ENCODE data around the gene CD38.
"Not testable (repeated sequence)": the region's sequence is repeated elsewhere in the genome, so short reads cannot be mapped to it uniquely, and the experiment has no call there.

Gene CD38

GRCh38 chr4:15852524-15852923 lies 74.4 kb downstream of the CD38 start:
- H3K27ac Mint-ChIP-seq, result no peak overlapping the region
- peaks cover 14% of the 10 kb centered on the region for H3K36me3 Mint-ChIP-seq (ENCODE audit: low read depth)
- no peaks in the 10 kb centered on the region for H3K9me3 Mint-ChIP-seq
- H3K27me3 Mint-ChIP-seq, result no peaks in the 10 kb centered on the region
- H3K4me3 Mint-ChIP-seq, result no peak overlapping the region
- no peaks in the 10 kb centered on the region for H3K4me1 Mint-ChIP-seq (ENCODE audit: low read depth)

GRCh38 chr4:15853345-15853744 lies 75.2 kb downstream of the CD38 start:
- H3K27me3 Mint-ChIP-seq, result no peaks in the 10 kb centered on the region
- H3K4me1 Mint-ChIP-seq (ENCODE audit: low read depth), result no peaks in the 10 kb centered on the region
- peaks cover 14% of the 10 kb centered on the region for H3K36me3 Mint-ChIP-seq (ENCODE audit: low read depth)
- H3K9me3 Mint-ChIP-seq, result no peaks in the 10 kb centered on the region
- H3K27ac Mint-ChIP-seq, result no peak overlapping the region
- no peak overlapping the region for H3K4me3 Mint-ChIP-seq

GRCh38 chr4:15855804-15856475 lies 77.8 kb downstream of the CD38 start:
- Mint-ChIP-seq H3K27ac (no peak overlapping the region), H3K4me1 (ENCODE audit: low read depth) (no peaks in the 10 kb centered on the region), H3K9me3 (no peaks in the 10 kb centered on the region), H3K36me3 (ENCODE audit: low read depth) (peaks cover 7% of the 10 kb centered on the region), H3K4me3 (no peak overlapping the region), H3K27me3 (peaks cover 3% of the 10 kb centered on the region)

GRCh38 chr4:15861198-15861597 lies 83.1 kb downstream of the CD38 start:
- not testable (repeated sequence) for H3K9me3 Mint-ChIP-seq; H3K4me1 Mint-ChIP-seq (ENCODE audit: low read depth); H3K27ac Mint-ChIP-seq; H3K27me3 Mint-ChIP-seq; H3K4me3 Mint-ChIP-seq; H3K36me3 Mint-ChIP-seq (ENCODE audit: low read depth)

GRCh38 chr4:15864651-15865566 lies 86.8 kb downstream of the CD38 start:
- H3K36me3 Mint-ChIP-seq (ENCODE audit: low read depth), result no peaks in the 10 kb centered on the region
- no peak overlapping the region for H3K27ac Mint-ChIP-seq
- no peaks in the 10 kb centered on the region for H3K4me1 Mint-ChIP-seq (ENCODE audit: low read depth)
- peaks cover 4% of the 10 kb centered on the region for H3K27me3 Mint-ChIP-seq
- H3K9me3 Mint-ChIP-seq, result no peaks in the 10 kb centered on the region
- no peak overlapping the region for H3K4me3 Mint-ChIP-seq

- no peak overlapping the region for H3K27ac Mint-ChIP-seq
- H3K36me3 Mint-ChIP-seq (ENCODE audit: low read depth), result no peaks in the 10 kb centered on the region
- H3K27me3 Mint-ChIP-seq, result peaks cover 4% of the 10 kb centered on the region
- H3K4me3 Mint-ChIP-seq, result no peak overlapping the region
- no peaks in the 10 kb centered on the region for H3K9me3 Mint-ChIP-seq
- H3K4me1 Mint-ChIP-seq (ENCODE audit: low read depth), result no peaks in the 10 kb centered on the region
These were observed 90.0 kb downstream of the CD38 start for GRCh38 chr4:15868111-15868510.

- H3K4me3 Mint-ChIP-seq, result no peak overlapping the region
- H3K27me3 Mint-ChIP-seq, result peaks cover 4% of the 10 kb centered on the region
- H3K27ac Mint-ChIP-seq, result no peak overlapping the region
- H3K4me1 Mint-ChIP-seq (ENCODE audit: low read depth), result no peaks in the 10 kb centered on the region
- no peaks in the 10 kb centered on the region for H3K36me3 Mint-ChIP-seq (ENCODE audit: low read depth)
- H3K9me3 Mint-ChIP-seq, result no peaks in the 10 kb centered on the region
These were observed 90.8 kb downstream of the CD38 start for GRCh38 chr4:15868826-15869413.

GRCh38 chr4:15870079-15870478 lies 92.0 kb downstream of the CD38 start:
- H3K9me3 Mint-ChIP-seq, result peaks cover 4% of the 10 kb centered on the region
- peaks cover 4% of the 10 kb centered on the region for H3K27me3 Mint-ChIP-seq

GRCh38 chr4:15870921-15871664 lies 93.0 kb downstream of the CD38 start:
- H3K9me3 Mint-ChIP-seq, result peaks cover 4% of the 10 kb centered on the region
- peaks cover 6% of the 10 kb centered on the region for H3K4me1 Mint-ChIP-seq (ENCODE audit: low read depth)
- peaks cover 4% of the 10 kb centered on the region for H3K27me3 Mint-ChIP-seq
- H3K36me3 Mint-ChIP-seq (ENCODE audit: low read depth), result no peaks in the 10 kb centered on the region
- no peak overlapping the region for H3K27ac Mint-ChIP-seq
- H3K4me3 Mint-ChIP-seq, result no peak overlapping the region

More at GRCh38 chr4:15870079-15870478, 92.0 kb downstream of the CD38 start:
- Mint-ChIP-seq H3K4me1 (ENCODE audit: low read depth) (no peaks in the 10 kb centered on the region), H3K27ac (no peak overlapping the region), H3K36me3 (ENCODE audit: low read depth) (no peaks in the 10 kb centered on the region), H3K4me3 (no peak overlapping the region)

- peaks cover 12% of the 10 kb centered on the region for H3K9me3 Mint-ChIP-seq
- no peak overlapping the region for H3K4me3 Mint-ChIP-seq
- peaks cover 10% of the 10 kb centered on the region for H3K4me1 Mint-ChIP-seq (ENCODE audit: low read depth)
- H3K36me3 Mint-ChIP-seq (ENCODE audit: low read depth), result no peaks in the 10 kb centered on the region
- no peak overlapping the region for H3K27ac Mint-ChIP-seq
- peaks cover 4% of the 10 kb centered on the region for H3K27me3 Mint-ChIP-seq
These were observed 95.0 kb downstream of the CD38 start for GRCh38 chr4:15873117-15873516.

- Mint-ChIP-seq H3K9me3 (peaks cover 13% of the 10 kb centered on the region), H3K36me3 (ENCODE audit: low read depth) (no peaks in the 10 kb centered on the region), H3K4me3 (no peak overlapping the region), H3K4me1 (ENCODE audit: low read depth) (peaks cover 10% of the 10 kb centered on the region), H3K27ac (no peak overlapping the region), H3K27me3 (peaks cover 4% of the 10 kb centered on the region)
These were observed 96.5 kb downstream of the CD38 start for GRCh38 chr4:15874671-15875070.

GRCh38 chr4:15875663-15876460 lies 97.7 kb downstream of the CD38 start:
- Mint-ChIP-seq H3K27ac (no peak overlapping the region), H3K27me3 (peaks cover 4% of the 10 kb centered on the region), H3K36me3 (ENCODE audit: low read depth) (no peaks in the 10 kb centered on the region), H3K4me3 (no peak overlapping the region), H3K4me1 (ENCODE audit: low read depth) (peaks cover 10% of the 10 kb centered on the region), H3K9me3 (peaks cover 13% of the 10 kb centered on the region)

GRCh38 chr4:15878011-15878410 lies 99.9 kb downstream of the CD38 start:
- peaks cover 10% of the 10 kb centered on the region for H3K4me1 Mint-ChIP-seq (ENCODE audit: low read depth)
- H3K36me3 Mint-ChIP-seq (ENCODE audit: low read depth), result no peaks in the 10 kb centered on the region
- H3K27me3 Mint-ChIP-seq, result peaks cover 3% of the 10 kb centered on the region
- H3K27ac Mint-ChIP-seq, result no peak overlapping the region
- H3K9me3 Mint-ChIP-seq, result peaks cover 13% of the 10 kb centered on the region
- H3K4me3 Mint-ChIP-seq, result no peak overlapping the region

- H3K4me3 Mint-ChIP-seq, result no peak overlapping the region
- H3K36me3 Mint-ChIP-seq (ENCODE audit: low read depth), result no peaks in the 10 kb centered on the region
- H3K4me1 Mint-ChIP-seq (ENCODE audit: low read depth), result no peaks in the 10 kb centered on the region
- no peak overlapping the region for H3K27ac Mint-ChIP-seq
- peaks cover 3% of the 10 kb centered on the region for H3K27me3 Mint-ChIP-seq
- H3K9me3 Mint-ChIP-seq, result peaks cover 9% of the 10 kb centered on the region
These were observed 103.7 kb downstream of the CD38 start for GRCh38 chr4:15881820-15882219.

All from stimulated activated naive CD8-positive, alpha-beta T cell treated with anti-CD3 and anti-CD28 coated beads, Interleukin-15, Interleukin-2, amounts not matched to agents 100 ng/mL and 50 ng/mL, for 24 hours (primary cell).